ENCODE data around the gene KRTAP5-4. TPM values are rescaled to one million over a fixed set of nuclear protein-coding genes. Genes with fewer than 3 reads are reported as not detected.

The KRTAP5-4 gene
- total RNA-seq, 1 experiment from 2014 or later, result not detected

GRCh38 chr11:1652771-1653540 lies 31.0 kb upstream of the KRTAP5-4 start:
- Mint-ChIP-seq H3K9me3 (ENCODE audit: low read depth, unreplicated experiment) (no peaks in the 10 kb centered on the region), H3K27me3 (ENCODE audit: unreplicated experiment) (peaks cover 75% of the 10 kb centered on the region), H3K4me3 (ENCODE audit: low read depth, unreplicated experiment) (no peak overlapping the region), H3K4me1 (ENCODE audit: low read depth, unreplicated experiment) (no peaks in the 10 kb centered on the region), H3K36me3 (ENCODE audit: insufficient read depth, unreplicated experiment) (no peaks in the 10 kb centered on the region), H3K27ac (ENCODE audit: unreplicated experiment) (no peak overlapping the region)
- DNase-seq, result peak; percentile 83
- BruUV-seq (replicated peaks), result no TSS peak
- intact Hi-C loops (cut with micrococcal nuclease; ENCODE audit: unreplicated experiment), result loop anchor here (5.0 kb wide), 1 partner anchor 499 kb away; no protein-coding TSS in a partner anchor
- CTCF ChIA-PET, result interaction anchor here (0.7 to 3.1 kb wide), 20 partner anchors 23 to 521 kb away, joined by 3 to 54 read pairs (median 4); partner anchors contain the start of gene TNNT3
- peak; percentile 98 for TF ChIP-seq CTCF (IDR thresholded peaks at IDR 0.05; ENCODE audit: unreplicated experiment)

GRCh38 chr11:1652442-1652770 lies 30.5 kb upstream of the KRTAP5-4 start:
- H3K9me3 Mint-ChIP-seq (ENCODE audit: low read depth, unreplicated experiment), result no peaks in the 10 kb centered on the region
- CTCF ChIA-PET, result interaction anchor here (0.7 to 3.1 kb wide), 20 partner anchors 24 to 522 kb away, joined by 3 to 54 read pairs (median 4); partner anchors contain the start of gene TNNT3
- no peaks in the 10 kb centered on the region for H3K4me1 Mint-ChIP-seq (ENCODE audit: low read depth, unreplicated experiment)
- TF ChIP-seq CTCF (IDR thresholded peaks at IDR 0.05; ENCODE audit: unreplicated experiment), result no peak
- intact Hi-C loops (cut with micrococcal nuclease; ENCODE audit: unreplicated experiment), result loop anchor here (5.0 kb wide), 1 partner anchor 500 kb away; no protein-coding TSS in a partner anchor
- no peak overlapping the region for H3K4me3 Mint-ChIP-seq (ENCODE audit: low read depth, unreplicated experiment)
- H3K27me3 Mint-ChIP-seq (ENCODE audit: unreplicated experiment), result peaks cover 75% of the 10 kb centered on the region
- H3K36me3 Mint-ChIP-seq (ENCODE audit: insufficient read depth, unreplicated experiment), result no peaks in the 10 kb centered on the region
- no TSS peak for BruUV-seq (replicated peaks)
- no peak overlapping the region for H3K27ac Mint-ChIP-seq (ENCODE audit: unreplicated experiment)
- DNase-seq, result no peak

- H3K4me3 Mint-ChIP-seq (ENCODE audit: low read depth, unreplicated experiment), result no peak overlapping the region
- DNase-seq, result no peak
- TF ChIP-seq CTCF (IDR thresholded peaks at IDR 0.05; ENCODE audit: unreplicated experiment), result no peak
- no peaks in the 10 kb centered on the region for H3K9me3 Mint-ChIP-seq (ENCODE audit: low read depth, unreplicated experiment)
- CTCF ChIA-PET, result interaction anchor here (0.7 to 3.1 kb wide), 17 partner anchors 30 to 522 kb away, joined by 3 to 54 read pairs (median 4); partner anchors contain the start of gene TNNT3
- peaks cover 75% of the 10 kb centered on the region for H3K27me3 Mint-ChIP-seq (ENCODE audit: unreplicated experiment)
- intact Hi-C loops (cut with micrococcal nuclease; ENCODE audit: unreplicated experiment), result loop anchor here (5.0 kb wide), 1 partner anchor 500 kb away; no protein-coding TSS in a partner anchor
- no peaks in the 10 kb centered on the region for H3K4me1 Mint-ChIP-seq (ENCODE audit: low read depth, unreplicated experiment)
- no peaks in the 10 kb centered on the region for H3K36me3 Mint-ChIP-seq (ENCODE audit: insufficient read depth, unreplicated experiment)
- no TSS peak for BruUV-seq (replicated peaks)
- no peak overlapping the region for H3K27ac Mint-ChIP-seq (ENCODE audit: unreplicated experiment)
Measured at GRCh38 chr11:1652026-1652425, 30.1 kb upstream of the KRTAP5-4 start.

- H3K4me3 Mint-ChIP-seq (ENCODE audit: low read depth, unreplicated experiment), result no peak overlapping the region
- BruUV-seq (replicated peaks), result no TSS peak
- H3K4me1 Mint-ChIP-seq (ENCODE audit: low read depth, unreplicated experiment), result no peaks in the 10 kb centered on the region
- CTCF ChIA-PET, result interaction anchor here (3.1 kb wide), 1 partner anchor 350 kb away, joined by 28 read pairs; no protein-coding TSS in a partner anchor
- peaks cover 74% of the 10 kb centered on the region for H3K27me3 Mint-ChIP-seq (ENCODE audit: unreplicated experiment)
- H3K27ac Mint-ChIP-seq (ENCODE audit: unreplicated experiment), result no peak overlapping the region
- TF ChIP-seq CTCF (IDR thresholded peaks at IDR 0.05; ENCODE audit: unreplicated experiment), result no peak
- H3K36me3 Mint-ChIP-seq (ENCODE audit: insufficient read depth, unreplicated experiment), result no peaks in the 10 kb centered on the region
- no peak for DNase-seq
- no peaks in the 10 kb centered on the region for H3K9me3 Mint-ChIP-seq (ENCODE audit: low read depth, unreplicated experiment)
- intact Hi-C loops (cut with micrococcal nuclease; ENCODE audit: unreplicated experiment), result loop anchor here (5.0 kb wide), 1 partner anchor 501 kb away; no protein-coding TSS in a partner anchor
Measured at GRCh38 chr11:1651411-1651980, 29.6 kb upstream of the KRTAP5-4 start.
